WERI-Rb-1 (cell line): ENCODE results near the gene PTN.
"Not testable (repeated sequence)": the region's sequence is repeated elsewhere in the genome, so short reads cannot be mapped to it uniquely, and the experiment has no call there.

Experiments
- DNase-seq: peaks from one replicate; pipeline ENCODE4 v3.0.0-alpha.2; 2020
- H3K27ac ChIP-seq: fragments of 250-450 bp; sonication (Bioruptor Pico); 2 replicates; pipeline ENCODE4 v1.5.1; 2020; ENCODE audit warnings: mild to moderate bottlenecking, moderate library complexity
- H3K27me3 ChIP-seq: fragments of 250-450 bp; sonication (Bioruptor Pico); 2 replicates; pipeline ENCODE4 v1.5.1; 2021; ENCODE audit warnings: mild to moderate bottlenecking, low read depth, moderate library complexity; ENCODE audit not compliant: insufficient read depth, severe bottlenecking
- H3K36me3 ChIP-seq: fragments of 250-450 bp; sonication (Bioruptor Pico); 2 replicates; pipeline ENCODE4 v1.5.1; 2020; ENCODE audit warnings: mild to moderate bottlenecking, moderate library complexity
- H3K4me3 ChIP-seq: 2 replicates; pipeline ENCODE4 v1.5.1; 2011; ENCODE audit warnings: low read depth, mild to moderate bottlenecking, control low read depth, low read length
- H3K9me3 ChIP-seq: fragments of 250-450 bp; sonication (Bioruptor Pico); 2 replicates; pipeline ENCODE4 v1.5.1; 2021; ENCODE audit warnings: mild to moderate bottlenecking, moderate library complexity; ENCODE audit not compliant: severe bottlenecking
- CTCF ChIP-seq: IDR thresholded peaks from 2 replicates; pipeline ENCODE4 v1.5.1; 2011; ENCODE audit warnings: low read depth, mild to moderate bottlenecking, control low read depth, inconsistent platforms, low read length

The PTN gene

GRCh38 chr7:137272249-137272648 is 71.3 kb downstream of the PTN start:
- TF ChIP-seq CTCF = no peak
- no peaks in the 10 kb centered on the region for H3K9me3 ChIP-seq
- no peak overlapping the region for H3K4me3 ChIP-seq
- no peaks in the 10 kb centered on the region for H3K27me3 ChIP-seq
- no peak for DNase-seq
- H3K27ac ChIP-seq = no peak overlapping the region
- no peaks in the 10 kb centered on the region for H3K36me3 ChIP-seq

- Histone ChIP-seq H3K27me3 (no peaks in the 10 kb centered on the region), H3K9me3 (no peaks in the 10 kb centered on the region), H3K4me3 (no peak overlapping the region), H3K36me3 (no peaks in the 10 kb centered on the region), H3K27ac (no peak overlapping the region)
- TF ChIP-seq CTCF = no peak
- DNase-seq = no peak
Observed at GRCh38 chr7:137269240-137269639, 74.3 kb downstream of the PTN start.

- H3K36me3 ChIP-seq, H3K27ac ChIP-seq, DNase-seq, H3K9me3 ChIP-seq, H3K4me3 ChIP-seq, H3K27me3 ChIP-seq: not testable (repeated sequence)
Observed at GRCh38 chr7:137268001-137268865, 75.3 kb downstream of the PTN start.

GRCh38 chr7:137266764-137267163 is 76.8 kb downstream of the PTN start:
- no peak for TF ChIP-seq CTCF
- Histone ChIP-seq H3K27ac (no peak overlapping the region), H3K4me3 (no peak overlapping the region), H3K36me3 (no peaks in the 10 kb centered on the region), H3K9me3 (no peaks in the 10 kb centered on the region), H3K27me3 (no peaks in the 10 kb centered on the region)
- no peak for DNase-seq

- not testable (repeated sequence) for H3K27me3 ChIP-seq, H3K4me3 ChIP-seq, H3K9me3 ChIP-seq, H3K27ac ChIP-seq, H3K36me3 ChIP-seq, DNase-seq
Observed at GRCh38 chr7:137265480-137265879, 78.1 kb downstream of the PTN start.

- no peak for TF ChIP-seq CTCF
- no peak overlapping the region for H3K4me3 ChIP-seq
- no peak overlapping the region for H3K27ac ChIP-seq
- H3K36me3 ChIP-seq = no peaks in the 10 kb centered on the region
- H3K27me3 ChIP-seq = no peaks in the 10 kb centered on the region
- H3K9me3 ChIP-seq = no peaks in the 10 kb centered on the region
- DNase-seq = no peak
Observed at GRCh38 chr7:137262599-137262998, 80.9 kb downstream of the PTN start.

GRCh38 chr7:137258552-137258951 is 85.0 kb downstream of the PTN start:
- DNase-seq = no peak
- Histone ChIP-seq H3K27ac (no peak overlapping the region), H3K9me3 (no peaks in the 10 kb centered on the region), H3K4me3 (no peak overlapping the region), H3K36me3 (no peaks in the 10 kb centered on the region), H3K27me3 (no peaks in the 10 kb centered on the region)
- no peak for TF ChIP-seq CTCF
